T-helper 2 cell treated with Interferon-gamma antibody and Interleukin-4, amounts not matched to agents 100 ng/mL and 5 ng/mL, for 36 hours (primary cell): Measurements from ENCODE around the gene BBX. TPM values are rescaled to one million over a fixed set of nuclear protein-coding genes. Genes with fewer than 3 reads are reported as not detected.

ENCODE experiments used
- intact Hi-C: fragments of 100-400 bp; cut with micrococcal nuclease; formaldehyde crosslinking; loops from one replicate; pipeline ENCODE4 v1.15.1; 2023
- total RNA-seq: library from RNA; stranded (reverse); gene quantifications from 2 replicates; pipeline ENCODE4 v1.2.3, GENCODE V29; 2022

Gene BBX
- total RNA-seq, 1 donor from 2014 or later, result 28.0 TPM

- intact Hi-C loops, result no loop called here
These were observed 215.9 kb downstream of the BBX start for GRCh38 chr3:107738486-107739183.

DNA sequence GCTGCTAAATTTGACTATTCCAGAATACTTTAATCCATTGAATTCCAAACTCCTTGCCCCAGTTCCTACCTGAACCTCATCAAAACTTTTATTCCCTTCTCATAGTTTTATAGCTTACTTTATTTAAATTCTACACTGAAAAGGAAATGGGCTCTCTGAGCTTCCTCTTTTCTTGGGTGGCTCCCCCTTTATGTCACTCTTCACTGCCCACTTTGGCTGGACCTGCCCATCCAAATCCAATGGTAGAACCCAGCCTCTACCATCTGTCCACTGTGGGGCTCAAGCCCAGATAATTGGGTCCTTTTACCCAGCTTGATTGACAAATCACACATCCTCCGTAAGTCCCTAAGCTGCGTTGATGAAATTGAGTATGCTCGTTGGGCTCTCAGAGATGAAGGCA, 216.5 kb downstream of the BBX start:
- intact Hi-C loops, result no loop called here

DNA sequence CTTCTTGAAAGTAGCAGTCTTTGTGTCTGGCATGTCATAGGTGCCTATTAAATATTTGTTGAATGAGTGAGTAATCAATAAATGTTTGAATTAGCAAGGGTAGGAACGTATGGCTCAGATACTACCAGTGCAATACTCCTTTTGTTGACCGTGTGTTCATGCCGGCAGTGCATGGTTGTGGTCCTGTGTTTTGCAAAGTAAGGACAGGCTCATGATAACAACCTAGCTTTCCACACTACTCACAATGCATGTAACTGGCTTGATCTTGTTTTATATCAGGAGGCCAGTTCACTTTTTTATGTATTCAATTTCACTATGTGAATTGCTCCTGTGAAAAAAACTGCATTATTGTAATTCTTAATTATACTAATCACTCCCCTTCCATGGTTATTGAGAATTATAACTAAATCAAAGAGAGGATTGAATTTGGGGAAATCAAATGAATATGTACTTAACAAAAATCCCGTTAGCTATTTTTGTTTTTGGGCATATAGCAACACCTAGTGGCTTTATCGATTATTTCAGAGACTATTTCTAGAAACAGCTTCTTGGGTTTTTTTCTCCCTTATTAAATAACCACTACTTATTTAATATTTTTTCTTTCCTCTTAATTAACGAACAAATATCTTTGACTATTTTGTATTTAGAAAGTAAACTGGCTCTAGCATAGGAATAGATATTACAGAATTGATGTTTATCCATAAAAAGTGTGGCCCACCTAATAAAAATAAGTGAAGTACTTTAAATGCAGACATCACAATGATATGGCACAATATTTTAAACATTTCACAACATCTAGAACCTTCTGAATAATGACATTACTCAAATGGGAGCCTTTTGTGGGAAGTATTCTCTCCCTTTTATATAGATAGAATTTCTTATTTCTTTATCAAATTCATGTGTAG, 218.5 kb downstream of the BBX start:
- intact Hi-C loops, result loop anchor here (1.0 to 2.0 kb wide), 3 partner anchors 64 to 505 kb away; no protein-coding TSS in a partner anchor

- intact Hi-C loops, result no loop called here
These were observed 222.6 kb downstream of the BBX start for GRCh38 chr3:107745354-107745753.

GRCh38 chr3:107752202-107752990, 229.6 kb downstream of the BBX start:
- intact Hi-C loops, result no loop called here

- intact Hi-C loops, result no loop called here
These were observed 230.7 kb downstream of the BBX start for GRCh38 chr3:107753494-107753893.

DNA sequence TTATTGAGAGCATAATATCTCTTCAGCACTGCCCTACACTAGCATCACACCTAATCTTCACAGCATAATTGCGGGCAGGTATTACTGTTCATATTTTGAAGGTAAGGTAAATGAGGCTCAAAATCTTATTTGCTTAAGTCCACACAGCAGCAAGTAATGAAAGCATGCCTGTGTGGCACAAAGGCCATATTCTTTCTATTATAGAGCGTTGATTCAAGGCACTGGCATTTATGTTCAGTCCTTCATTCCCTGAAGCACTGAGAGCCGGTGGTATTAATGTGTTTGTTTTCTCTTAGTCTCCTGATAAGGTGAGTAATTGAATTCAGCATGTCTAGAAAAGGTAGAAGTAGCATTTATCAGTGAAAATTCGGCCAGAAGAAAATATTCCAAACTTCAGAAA, 231.2 kb downstream of the BBX start:
- intact Hi-C loops, result no loop called here

- intact Hi-C loops, result no loop called here
These were observed 233.9 kb downstream of the BBX start for GRCh38 chr3:107756649-107757048.

GRCh38 chr3:107757140-107757539, 234.4 kb downstream of the BBX start:
- intact Hi-C loops, result no loop called here

DNA sequence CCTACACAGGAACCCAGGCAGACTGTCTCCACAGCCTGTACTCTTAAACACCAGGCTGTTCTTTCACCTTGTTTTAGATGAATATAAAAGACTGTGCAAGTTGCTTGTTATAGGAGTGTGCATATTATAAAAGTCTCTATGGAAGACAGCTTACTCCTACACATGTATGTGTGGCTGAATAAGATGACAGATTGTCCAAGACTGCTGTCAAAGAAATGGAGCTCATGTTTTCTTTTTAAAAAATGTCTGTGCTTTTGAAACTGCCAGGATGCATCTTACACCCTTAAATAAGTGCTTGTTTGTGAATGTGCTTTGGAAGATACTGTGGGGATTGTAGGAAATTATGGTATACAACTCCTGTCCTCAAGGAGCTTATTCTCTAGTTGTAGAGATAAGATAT, 237.4 kb downstream of the BBX start:
- intact Hi-C loops, result no loop called here

DNA sequence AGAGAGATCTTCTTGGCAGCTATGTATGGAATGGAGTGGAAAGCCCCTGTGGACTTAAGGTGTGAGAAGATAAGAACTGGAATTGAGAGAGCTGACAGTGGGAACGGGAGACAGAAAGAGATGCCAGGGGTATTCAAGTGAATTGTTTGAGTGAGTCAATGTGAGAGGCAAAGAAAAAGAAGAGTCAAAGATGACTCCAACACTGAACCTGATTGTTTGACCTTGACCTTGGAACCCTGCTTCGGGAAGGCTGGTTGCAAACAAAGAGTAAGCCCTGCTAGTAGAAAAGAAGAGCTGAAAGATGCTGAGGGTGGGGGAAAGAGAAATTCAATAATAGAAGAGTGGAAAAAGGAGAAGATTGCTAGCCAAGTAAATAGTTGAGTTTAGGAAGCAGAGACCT, 238.6 kb downstream of the BBX start:
- intact Hi-C loops, result no loop called here

- intact Hi-C loops, result no loop called here
These were observed 242.8 kb downstream of the BBX start for GRCh38 chr3:107765524-107765923.

DNA sequence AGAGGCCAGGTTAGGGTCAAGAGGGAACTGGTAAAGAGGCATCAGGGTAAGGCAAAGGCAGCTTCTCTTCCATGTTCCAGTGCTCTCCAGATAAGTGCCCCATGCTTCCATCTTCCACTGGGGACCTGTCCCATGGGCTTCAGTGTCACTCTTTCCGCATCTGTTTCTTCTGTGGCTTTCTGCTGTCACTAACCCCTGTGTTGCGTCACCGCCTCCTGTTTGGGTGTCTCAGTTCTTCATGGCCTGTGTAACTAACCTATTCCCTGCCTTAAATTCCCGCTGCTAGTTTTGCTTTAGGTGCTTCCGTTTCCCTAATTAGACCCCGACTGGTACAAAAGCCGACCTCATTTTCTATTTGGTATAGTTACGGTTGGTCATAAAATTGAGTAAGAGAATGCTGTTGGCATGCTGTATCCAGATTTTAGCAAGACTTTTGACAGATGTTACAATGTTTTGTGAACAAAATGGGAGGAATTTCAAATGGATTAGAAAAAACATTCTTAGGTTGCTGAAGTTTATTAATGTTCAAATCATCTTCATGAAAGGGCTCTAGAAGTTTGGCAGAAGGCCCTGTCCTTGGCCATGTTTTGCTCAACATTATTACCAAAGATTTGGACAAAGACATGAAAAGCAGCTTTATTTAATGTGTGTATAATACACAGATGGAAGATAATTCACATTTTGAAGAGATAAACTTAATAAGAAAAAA, 245.3 kb downstream of the BBX start:
- intact Hi-C loops, result no loop called here

GRCh38 chr3:107769882-107770281, 247.1 kb downstream of the BBX start:
- intact Hi-C loops, result no loop called here

GRCh38 chr3:107772016-107772415, 249.3 kb downstream of the BBX start:
- intact Hi-C loops, result no loop called here

- intact Hi-C loops, result no loop called here
These were observed 253.2 kb downstream of the BBX start for GRCh38 chr3:107775974-107776373.

GRCh38 chr3:107781253-107781652, 258.5 kb downstream of the BBX start:
- intact Hi-C loops, result no loop called here

DNA sequence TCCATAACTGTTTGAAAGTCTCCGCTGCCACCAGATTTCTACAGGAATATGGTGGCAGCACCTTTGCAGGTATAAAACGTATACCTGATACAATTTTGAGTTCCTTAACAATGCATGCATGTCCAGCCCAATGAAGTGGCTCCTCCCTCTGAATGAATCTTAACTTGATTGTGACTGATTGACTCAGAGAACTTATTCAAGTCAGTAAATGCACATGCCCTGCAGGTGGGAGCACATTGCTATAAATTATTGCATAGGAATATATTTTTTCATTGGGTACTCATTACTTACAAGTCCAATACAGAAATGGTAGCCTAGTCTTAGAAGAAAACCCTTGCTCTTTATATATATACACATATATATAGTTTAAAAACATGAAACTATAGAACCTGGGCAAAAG, 259.3 kb downstream of the BBX start:
- intact Hi-C loops, result no loop called here

DNA sequence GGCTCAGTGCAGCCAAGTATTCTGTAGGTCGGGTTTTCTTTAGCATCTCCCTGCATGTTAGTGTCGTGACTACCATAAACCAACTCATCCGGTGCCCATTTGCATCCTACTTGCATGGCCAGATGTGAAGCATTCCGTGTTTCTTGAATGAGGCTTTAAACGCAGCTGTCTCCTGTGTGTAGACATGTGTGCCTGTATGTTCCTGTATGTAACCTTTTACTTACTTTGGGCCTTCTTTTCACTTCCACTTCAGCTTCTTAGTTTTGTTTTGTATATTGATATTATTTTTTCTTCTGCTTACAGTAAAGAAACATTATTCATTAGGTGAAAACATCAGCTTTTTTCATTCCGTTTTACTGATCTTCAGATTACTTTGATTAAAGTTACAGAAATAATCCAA, 267.9 kb downstream of the BBX start:
- intact Hi-C loops, result no loop called here

DNA sequence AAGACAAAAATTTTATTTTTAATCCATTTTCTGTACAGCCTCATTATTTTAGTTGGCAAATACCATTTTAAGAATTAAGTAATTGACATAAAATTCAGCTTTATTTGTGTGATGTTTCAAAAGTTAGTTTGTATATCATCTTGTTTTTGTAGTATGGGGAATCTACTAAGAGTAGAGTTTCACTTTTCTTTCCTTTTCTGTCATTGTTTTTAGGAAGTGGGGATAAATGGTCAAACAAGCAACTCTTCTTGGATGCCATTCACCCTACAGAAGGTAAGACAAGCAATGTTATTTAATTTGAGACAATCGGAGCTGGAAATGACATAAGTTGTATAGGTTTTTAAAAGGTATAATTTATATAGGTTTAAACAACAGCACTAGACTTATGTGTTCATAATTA, 268.3 kb downstream of the BBX start:
- intact Hi-C loops, result no loop called here

GRCh38 chr3:107791450-107791849, 268.7 kb downstream of the BBX start:
- intact Hi-C loops, result no loop called here
